HepG2 (cell line): ENCODE results near the gene FNDC3B. TPM values are rescaled to one million over a fixed set of nuclear protein-coding genes. Genes with fewer than 3 reads are reported as not detected.

Experiments used
- ARID2 ChIP-seq: sonication (generic); formaldehyde crosslinking; IDR thresholded peaks from 2 replicates; pipeline ENCODE4 v1.8.1; 2022; ENCODE audit warnings: mild to moderate bottlenecking, missing genetic modification reagents, borderline replicate concordance
- CC2D1A ChIP-seq: sonication (generic); formaldehyde crosslinking; IDR thresholded peaks from 2 replicates; pipeline ENCODE4 v1.8.1; 2023; ENCODE audit warnings: mild to moderate bottlenecking, missing genetic modification reagents
- CHD2 ChIP-seq: IDR thresholded peaks from 2 replicates; pipeline ENCODE4 v1.6.1; 2011; ENCODE audit warnings: low read depth, low read length, improper control_type of control experiment
- ELF1 ChIP-seq: sonication (generic); formaldehyde crosslinking; IDR thresholded peaks from 2 replicates; pipeline ENCODE4 v1.4.0; 2020; ENCODE audit warnings: missing genetic modification reagents
- FOXK2 ChIP-seq: fragments of 450-650 bp; IDR thresholded peaks from 2 replicates; pipeline ENCODE4 v1.6.1; 2016
- GABPA ChIP-seq, 2 experiments: IDR thresholded peaks; 2 replicates each; pipeline ENCODE4 v1.6.1; 2011 to 2016; ENCODE audit warnings: low read depth in 2 of 2, low read length in 1 of 2, missing biosample characterization in 1 of 2, missing genetic modification characterization in 1 of 2
- HIVEP1 ChIP-seq: sonication (generic); formaldehyde crosslinking; IDR thresholded peaks from 2 replicates; pipeline ENCODE4 v1.4.0; 2020; ENCODE audit warnings: mild to moderate bottlenecking, missing genetic modification reagents
- HMG20B ChIP-seq: conservative IDR thresholded peaks from 2 replicates; pipeline ENCODE4 v1.6.1; 2016; ENCODE audit warnings: missing genetic modification reagents, missing compliant biosample characterization
- KLF15 ChIP-seq: sonication (generic); formaldehyde crosslinking; IDR thresholded peaks from 2 replicates; pipeline ENCODE4 v1.8.1; 2023; ENCODE audit warnings: borderline replicate concordance, mild to moderate bottlenecking, inconsistent platforms, missing genetic modification reagents, mixed read lengths
- MTF2 ChIP-seq: sonication (generic); formaldehyde crosslinking; IDR thresholded peaks from 2 replicates; pipeline ENCODE4 v1.5.0; 2020; ENCODE audit warnings: missing genetic modification reagents, borderline replicate concordance
- POLR2A ChIP-seq, 2 experiments: IDR thresholded peaks; 2 replicates each; pipeline ENCODE4 v1.6.1; 2011; ENCODE audit warnings: low read depth in 2 of 2, low read length in 2 of 2, mild to moderate bottlenecking in 1 of 2, moderate library complexity in 1 of 2; ENCODE audit not compliant: insufficient read depth in 1 of 2
- SIX4 ChIP-seq: sonication (generic); formaldehyde crosslinking; IDR thresholded peaks from 2 replicates; pipeline ENCODE4 v1.4.0; 2020; ENCODE audit warnings: missing genetic modification reagents
- TBX3 ChIP-seq: fragments of 450-650 bp; IDR thresholded peaks from 2 replicates; pipeline ENCODE4 v1.6.1; 2017; ENCODE audit warnings: antibody characterized with exemption, mild to moderate bottlenecking, inconsistent platforms, borderline replicate concordance
- TEAD3 ChIP-seq: optimal IDR thresholded peaks from 2 replicates; pipeline ENCODE3; 2016; ENCODE audit warnings: borderline replicate concordance
- THAP11 ChIP-seq: IDR thresholded peaks from 2 replicates; pipeline ENCODE4 v1.6.1; 2016; ENCODE audit warnings: missing biosample characterization, missing genetic modification reagents
- ZBTB8A ChIP-seq: sonication (generic); formaldehyde crosslinking; IDR thresholded peaks from 2 replicates; pipeline ENCODE4 v1.4.0; 2020; ENCODE audit warnings: mild to moderate bottlenecking, low read depth, missing genetic modification reagents, borderline replicate concordance
- ZFP82 ChIP-seq: sonication (generic); formaldehyde crosslinking; IDR thresholded peaks from 2 replicates; pipeline ENCODE4 v1.5.1; 2020; ENCODE audit warnings: mild to moderate bottlenecking, missing genetic modification reagents, borderline replicate concordance
- ZIK1 ChIP-seq: sonication (generic); formaldehyde crosslinking; IDR thresholded peaks from 2 replicates; pipeline ENCODE4 v1.5.0; 2020; ENCODE audit warnings: mild to moderate bottlenecking, low read depth, missing genetic modification reagents, borderline replicate concordance
- ZKSCAN5 ChIP-seq: sonication (generic); formaldehyde crosslinking; IDR thresholded peaks from 2 replicates; pipeline ENCODE4 v1.5.1; 2020; ENCODE audit warnings: mild to moderate bottlenecking, missing genetic modification reagents
- ZMYM3 ChIP-seq: sonication (generic); formaldehyde crosslinking; IDR thresholded peaks from 2 replicates; pipeline ENCODE4 v1.5.1; 2020; ENCODE audit warnings: mild to moderate bottlenecking, missing genetic modification reagents
- ZNF256 ChIP-seq: sonication (generic); formaldehyde crosslinking; conservative IDR thresholded peaks from 2 replicates; pipeline ENCODE4 v1.4.0; 2020; ENCODE audit warnings: missing genetic modification reagents
- ZNF350 ChIP-seq: sonication (generic); formaldehyde crosslinking; IDR thresholded peaks from 2 replicates; pipeline ENCODE4 v1.4.0; 2020; ENCODE audit warnings: mild to moderate bottlenecking, low read depth, missing genetic modification reagents, borderline replicate concordance
- ZNF605 ChIP-seq: sonication (generic); formaldehyde crosslinking; IDR thresholded peaks from 2 replicates; pipeline ENCODE4 v1.8.0; 2022; ENCODE audit warnings: mild to moderate bottlenecking, missing genetic modification reagents
- polyA plus RNA-seq, 8 experiments: library from polyadenylated mRNA; depleted of rRNA in 3 of 8; stranded (reverse) in 7 of 8; unstranded in 1 of 8; fragments of >200 nt; fragmentation: Illumina TruSeq in 4 of 8; extraction: Trizol in 4 of 8; gene quantifications; 2 replicates each; pipeline versions ENCODE4 v1.2.1 to v1.2.3, GENCODE V29; 2011 to 2016; ENCODE audit warnings: low read depth in 4 of 8, missing spikeins in 1 of 8, mixed read lengths in 1 of 8; ENCODE audit not compliant: insufficient read depth in 1 of 8
- total RNA-seq, 5 experiments: library from RNA; depleted of rRNA; stranded (reverse); fragments of >200 nt; fragmentation: Illumina TruSeq; extraction: Trizol; gene quantifications; 2 replicates each; pipeline ENCODE4 v1.2.3, GENCODE V29; 2016; ENCODE audit warnings: low read depth in 1 of 5
- TF ChIP-seq, protein P1 (sequence below): sonication (generic); formaldehyde crosslinking; IDR thresholded peaks from 2 replicates; pipeline ENCODE4 v1.5.0; 2020; ENCODE audit warnings: missing genetic modification reagents
- TF ChIP-seq, protein P2 (sequence below): sonication (generic); formaldehyde crosslinking; IDR thresholded peaks from 2 replicates; pipeline ENCODE4 v1.8.1; 2023; ENCODE audit warnings: mild to moderate bottlenecking, missing genetic modification reagents
- TF ChIP-seq, protein P3 (sequence below): sonication (generic); formaldehyde crosslinking; IDR thresholded peaks from 2 replicates; pipeline ENCODE4 v1.8.0; 2022; ENCODE audit warnings: missing genetic modification reagents, mild to moderate bottlenecking, borderline replicate concordance
- TF ChIP-seq, protein P4 (sequence below): sonication (generic); formaldehyde crosslinking; IDR thresholded peaks from 2 replicates; pipeline ENCODE4 v1.8.1; 2022; ENCODE audit warnings: mild to moderate bottlenecking, missing genetic modification reagents

FNDC3B gene
- total and polyA plus RNA-seq, 2 of the 13 experiments (the other 11 are each of a cell fraction or from before 2014, with no cell fraction given): 74.8 to 103 TPM

DNA sequence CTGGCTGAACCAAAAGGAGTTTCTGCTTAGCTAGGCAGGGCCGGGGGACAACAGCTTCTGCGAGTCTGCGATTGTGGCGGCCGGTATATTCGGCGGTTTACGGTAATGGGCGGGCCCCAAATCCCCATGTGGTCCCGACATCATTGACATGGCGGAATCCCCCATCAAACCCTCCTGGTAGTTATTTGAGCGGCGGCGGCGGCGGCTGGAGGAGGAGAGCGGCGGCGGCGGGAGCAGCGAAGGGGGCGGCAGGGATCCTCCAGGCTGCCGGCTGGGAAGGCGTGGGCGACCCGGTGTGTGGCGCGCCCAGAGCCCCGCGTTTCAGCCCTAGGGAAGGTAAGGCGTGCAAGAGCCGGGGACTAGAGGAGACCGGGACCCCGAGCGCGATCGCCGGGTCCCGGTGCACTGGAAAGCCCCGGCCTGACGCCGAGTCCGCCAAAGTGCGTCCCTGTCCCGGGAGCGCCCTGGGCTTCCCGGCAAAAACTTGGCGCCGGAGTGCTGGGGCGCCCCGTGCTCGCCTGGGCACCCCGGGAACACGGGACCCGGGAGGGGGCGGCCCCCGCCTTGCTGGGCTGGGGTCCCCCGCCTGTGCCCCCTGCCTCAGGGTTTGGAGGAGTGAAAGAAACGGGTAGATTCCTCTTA lies at the start of gene FNDC3B (continued):
- TF ChIP-seq FOXK2: no peak
- TF ChIP-seq POLR2A (IDR thresholded peaks at IDR 0.05; ENCODE audit: insufficient read depth in 1 of 2, low read depth in 2 of 2, low read length in 2 of 2): peak in 1 of 2 experiments; percentile 76; a peak in 3 of 4 replicates
- no peak for TF ChIP-seq ARID2
- TF ChIP-seq HMG20B: no peak
- TF ChIP-seq ZNF350 (CRISPR knock-in tag): peak; percentile 53
- no peak for TF ChIP-seq ZNF256 (CRISPR knock-in tag)
- TF ChIP-seq GABPA (IDR thresholded peaks at IDR 0.05; ENCODE audit: low read depth, low read length): no peak
- TF ChIP-seq GABPA (CRISPR knock-in tag; IDR thresholded peaks at IDR 0.05; ENCODE audit: low read depth): no peak
- no peak for TF ChIP-seq ZBTB8A (CRISPR knock-in tag)
- TF ChIP-seq, protein P1, sequence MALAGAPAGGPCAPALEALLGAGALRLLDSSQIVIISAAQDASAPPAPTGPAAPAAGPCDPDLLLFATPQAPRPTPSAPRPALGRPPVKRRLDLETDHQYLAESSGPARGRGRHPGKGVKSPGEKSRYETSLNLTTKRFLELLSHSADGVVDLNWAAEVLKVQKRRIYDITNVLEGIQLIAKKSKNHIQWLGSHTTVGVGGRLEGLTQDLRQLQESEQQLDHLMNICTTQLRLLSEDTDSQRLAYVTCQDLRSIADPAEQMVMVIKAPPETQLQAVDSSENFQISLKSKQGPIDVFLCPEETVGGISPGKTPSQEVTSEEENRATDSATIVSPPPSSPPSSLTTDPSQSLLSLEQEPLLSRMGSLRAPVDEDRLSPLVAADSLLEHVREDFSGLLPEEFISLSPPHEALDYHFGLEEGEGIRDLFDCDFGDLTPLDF (CRISPR knock-in tag): 0 out of 2 replicates have a peak, but pooled peaks have one; percentile 17
- TF ChIP-seq THAP11 (CRISPR knock-in tag): peak; percentile 60; the same call in 1 of the 2 replicates
- no peak for TF ChIP-seq TBX3
- TF ChIP-seq ZNF605 (CRISPR knock-in tag): peak; percentile 88
- 0 out of 2 replicates have a peak, but pooled peaks have one; percentile 22 for TF ChIP-seq ZFP82
- TF ChIP-seq ZKSCAN5 (CRISPR knock-in tag): no peak
- TF ChIP-seq TEAD3 (CRISPR knock-in tag): peak; percentile 69
- no peak; the same call in 1 of the 2 replicates for TF ChIP-seq HIVEP1
- TF ChIP-seq, protein P2, sequence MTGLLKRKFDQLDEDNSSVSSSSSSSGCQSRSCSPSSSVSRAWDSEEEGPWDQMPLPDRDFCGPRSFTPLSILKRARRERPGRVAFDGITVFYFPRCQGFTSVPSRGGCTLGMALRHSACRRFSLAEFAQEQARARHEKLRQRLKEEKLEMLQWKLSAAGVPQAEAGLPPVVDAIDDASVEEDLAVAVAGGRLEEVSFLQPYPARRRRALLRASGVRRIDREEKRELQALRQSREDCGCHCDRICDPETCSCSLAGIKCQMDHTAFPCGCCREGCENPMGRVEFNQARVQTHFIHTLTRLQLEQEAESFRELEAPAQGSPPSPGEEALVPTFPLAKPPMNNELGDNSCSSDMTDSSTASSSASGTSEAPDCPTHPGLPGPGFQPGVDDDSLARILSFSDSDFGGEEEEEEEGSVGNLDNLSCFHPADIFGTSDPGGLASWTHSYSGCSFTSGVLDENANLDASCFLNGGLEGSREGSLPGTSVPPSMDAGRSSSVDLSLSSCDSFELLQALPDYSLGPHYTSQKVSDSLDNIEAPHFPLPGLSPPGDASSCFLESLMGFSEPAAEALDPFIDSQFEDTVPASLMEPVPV: 0 out of 2 replicates have a peak, but pooled peaks have one; percentile 40
- TF ChIP-seq, protein P3, sequence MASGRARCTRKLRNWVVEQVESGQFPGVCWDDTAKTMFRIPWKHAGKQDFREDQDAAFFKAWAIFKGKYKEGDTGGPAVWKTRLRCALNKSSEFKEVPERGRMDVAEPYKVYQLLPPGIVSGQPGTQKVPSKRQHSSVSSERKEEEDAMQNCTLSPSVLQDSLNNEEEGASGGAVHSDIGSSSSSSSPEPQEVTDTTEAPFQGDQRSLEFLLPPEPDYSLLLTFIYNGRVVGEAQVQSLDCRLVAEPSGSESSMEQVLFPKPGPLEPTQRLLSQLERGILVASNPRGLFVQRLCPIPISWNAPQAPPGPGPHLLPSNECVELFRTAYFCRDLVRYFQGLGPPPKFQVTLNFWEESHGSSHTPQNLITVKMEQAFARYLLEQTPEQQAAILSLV (CRISPR knock-in tag): 0 out of 2 replicates have a peak, but pooled peaks have one; percentile 34
- TF ChIP-seq ELF1 (CRISPR knock-in tag): no peak
- 0 out of 2 replicates have a peak, but pooled peaks have one; percentile 26 for TF ChIP-seq SIX4 (CRISPR knock-in tag)
- TF ChIP-seq, protein P4, sequence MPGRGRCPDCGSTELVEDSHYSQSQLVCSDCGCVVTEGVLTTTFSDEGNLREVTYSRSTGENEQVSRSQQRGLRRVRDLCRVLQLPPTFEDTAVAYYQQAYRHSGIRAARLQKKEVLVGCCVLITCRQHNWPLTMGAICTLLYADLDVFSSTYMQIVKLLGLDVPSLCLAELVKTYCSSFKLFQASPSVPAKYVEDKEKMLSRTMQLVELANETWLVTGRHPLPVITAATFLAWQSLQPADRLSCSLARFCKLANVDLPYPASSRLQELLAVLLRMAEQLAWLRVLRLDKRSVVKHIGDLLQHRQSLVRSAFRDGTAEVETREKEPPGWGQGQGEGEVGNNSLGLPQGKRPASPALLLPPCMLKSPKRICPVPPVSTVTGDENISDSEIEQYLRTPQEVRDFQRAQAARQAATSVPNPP (CRISPR knock-in tag): peak; percentile 37; the same call in 1 of the 2 replicates
- TF ChIP-seq MTF2 (CRISPR knock-in tag): no peak
- no peak for TF ChIP-seq KLF15 (CRISPR knock-in tag)
- no peak for TF ChIP-seq ZIK1
- no peak for TF ChIP-seq CC2D1A
- peak; percentile 95 for TF ChIP-seq ZMYM3
- no peak for TF ChIP-seq CHD2
